Naive B cell (primary cell): ENCODE data around the gene MPP1. TPM values are rescaled to one million over a fixed set of nuclear protein-coding genes. Genes with fewer than 3 reads are reported as not detected.

Experiments used
- ATAC-seq, 2 donors: fragments of 150-1000 bp; cut with Tn5 transposase; 2 replicates each; pipeline ENCODE4 v1.10.0; 2021; ENCODE audit warnings: low read depth in 2 of 2, mild to moderate bottlenecking in 2 of 2, moderate library complexity in 2 of 2
- DNase-seq: peaks from one replicate; pipeline ENCODE4 v3.0.0; 2022
- H3K27ac Mint-ChIP-seq, 6 donors: one replicate each; pipeline ENCODE4 v1.8.0; 2020 to 2022; ENCODE audit warnings: mild to moderate bottlenecking in 6 of 6, mixed read lengths in 6 of 6, moderate library complexity in 5 of 6, inconsistent platforms in 2 of 6
- H3K27me3 Mint-ChIP-seq, 3 donors: one replicate each; pipeline ENCODE4 v1.8.0; 2021 to 2022; ENCODE audit warnings: mixed read lengths in 3 of 3, mild to moderate bottlenecking in 1 of 3
- H3K36me3 Mint-ChIP-seq, 2 donors: one replicate each; pipeline ENCODE4 v1.8.0; 2020 to 2022; ENCODE audit warnings: mixed read lengths in 2 of 2, inconsistent platforms in 1 of 2, mild to moderate bottlenecking in 1 of 2
- H3K4me1 Mint-ChIP-seq, 3 donors: one replicate each; pipeline ENCODE4 v1.8.0; 2020 to 2022; ENCODE audit warnings: mixed read lengths in 3 of 3, inconsistent platforms in 1 of 3, mild to moderate bottlenecking in 1 of 3, moderate library complexity in 1 of 3
- H3K4me3 Mint-ChIP-seq, 8 donors: one replicate each; pipeline ENCODE4 v1.8.0; 2020 to 2022; ENCODE audit warnings: mild to moderate bottlenecking in 8 of 8, mixed read lengths in 8 of 8, moderate library complexity in 8 of 8, inconsistent platforms in 2 of 8
- H3K9me3 Mint-ChIP-seq, 7 donors: one replicate each; pipeline ENCODE4 v1.8.0; 2020 to 2022; ENCODE audit warnings: mixed read lengths in 7 of 7, mild to moderate bottlenecking in 5 of 7, inconsistent platforms in 2 of 7, moderate library complexity in 1 of 7
- polyA plus RNA-seq, 6 donors: library from polyadenylated mRNA; unstranded; fragments of 300-500 nt; fragmentation: Illumina TruSeq; gene quantifications; one replicate each; pipeline ENCODE4 v1.2.3, GENCODE V29; 2021; ENCODE audit warnings: low read depth in 6 of 6

The MPP1 gene
- polyA plus RNA-seq, 6 donors from 2014 or later, result 4.6 to 15.6 (median 11.2) TPM

- Mint-ChIP-seq H3K27me3 (no peaks in the 10 kb centered on the region), H3K27ac (no peak overlapping the region)
- no peak for ATAC-seq
Measured at GRCh38 chrX:154779261-154779660, 26.0 kb downstream of the MPP1 start.

GRCh38 chrX:154776753-154777152 lies 28.5 kb downstream of the MPP1 start:
- Mint-ChIP-seq H3K27me3 (no peaks in the 10 kb centered on the region), H3K9me3 (peaks cover 0 to 2% (median 0%) of the 10 kb centered on the region in 7 donors)
- ATAC-seq, result no peak

More at GRCh38 chrX:154779261-154779660, 26.0 kb downstream of the MPP1 start:
- no peak for DNase-seq
- Mint-ChIP-seq H3K4me3 (no peak overlapping the region), H3K36me3 (peaks cover 7 to 20% of the 10 kb centered on the region in 2 donors), H3K9me3 (no peaks in the 10 kb centered on the region), H3K4me1 (peaks cover 0 to 10% (median 8%) of the 10 kb centered on the region in 3 donors)

GRCh38 chrX:154775419-154776349 lies 29.6 kb downstream of the MPP1 start:
- DNase-seq, result no peak
- Mint-ChIP-seq H3K27me3 (no peaks in the 10 kb centered on the region), H3K36me3 (peaks cover 7 to 33% of the 10 kb centered on the region in 2 donors), H3K27ac (no peak overlapping the region), H3K4me1 (no peaks in the 10 kb centered on the region), H3K9me3 (peaks cover 0 to 2% (median 0%) of the 10 kb centered on the region in 7 donors), H3K4me3 (no peak overlapping the region)
- no peak for ATAC-seq

More at GRCh38 chrX:154776753-154777152, 28.5 kb downstream of the MPP1 start:
- no peak overlapping the region for H3K4me3 Mint-ChIP-seq
- H3K36me3 Mint-ChIP-seq, result peaks cover 7 to 27% of the 10 kb centered on the region in 2 donors
- no peaks in the 10 kb centered on the region for H3K4me1 Mint-ChIP-seq
- H3K27ac Mint-ChIP-seq, result peak overlapping the region in 1 of 6 donors; percentile 88
- DNase-seq, result no peak

DNA sequence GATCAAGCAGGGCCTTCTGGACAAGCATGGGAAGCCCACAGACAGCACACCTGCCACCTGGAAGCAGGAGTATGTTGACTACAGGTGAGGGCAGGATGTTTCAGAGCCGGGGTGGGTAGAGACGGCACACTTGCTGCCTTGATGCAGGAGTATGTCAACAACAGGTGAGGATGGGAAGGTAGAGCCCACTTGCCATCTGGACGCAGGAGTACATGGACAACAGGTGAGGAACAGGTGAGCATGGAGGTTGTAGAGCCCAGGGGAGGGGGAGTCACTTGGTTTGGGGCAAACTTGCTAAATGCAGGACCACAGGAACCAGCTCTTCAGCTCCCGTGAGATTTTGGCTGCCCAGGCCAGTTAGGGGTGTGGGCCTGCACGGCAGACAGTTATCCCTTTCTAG lies 30.7 kb downstream of the MPP1 start:
- H3K4me3 Mint-ChIP-seq, result no peak overlapping the region
- no peak for ATAC-seq
- H3K27ac Mint-ChIP-seq, result peak overlapping the region in 1 of 6 donors; percentile 68
- no peak for DNase-seq
- H3K4me1 Mint-ChIP-seq, result no peaks in the 10 kb centered on the region
- H3K9me3 Mint-ChIP-seq, result peaks cover 0 to 3% (median 0%) of the 10 kb centered on the region in 7 donors
- H3K27me3 Mint-ChIP-seq, result no peaks in the 10 kb centered on the region
- H3K36me3 Mint-ChIP-seq, result peaks cover 7 to 33% of the 10 kb centered on the region in 2 donors

- peaks cover 0 to 14% (median 4%) of the 10 kb centered on the region in 3 donors for H3K4me1 Mint-ChIP-seq
- no peaks in the 10 kb centered on the region for H3K9me3 Mint-ChIP-seq
- ATAC-seq (peak; percentile 84), DNase-seq (peak; percentile 94)
- peak within 1 kb of the TSS; percentile 79 to 93 (median 89) for H3K27ac Mint-ChIP-seq
- H3K36me3 Mint-ChIP-seq, result peaks cover 0 to under 1% of the 10 kb centered on the region in 2 donors
- H3K27me3 Mint-ChIP-seq, result no peaks in the 10 kb centered on the region
- peak within 1 kb of the TSS; percentile 81 to 95 (median 91) for H3K4me3 Mint-ChIP-seq
Measured at GRCh38 chrX:154762537-154763296, 42.6 kb downstream of the MPP1 start, which contains the start of gene DKC1. TSS of gene DKC1 (plus strand) at chrX:154762864. CDS start at chrX:154762966, 102 bp downstream.

- peak overlapping the region; percentile 79 to 93 (median 87) for H3K27ac Mint-ChIP-seq
- H3K4me1 Mint-ChIP-seq, result peaks cover 0 to 14% (median 4%) of the 10 kb centered on the region in 3 donors
- no peaks in the 10 kb centered on the region for H3K36me3 Mint-ChIP-seq
- ATAC-seq (no peak), DNase-seq (no peak)
- no peaks in the 10 kb centered on the region for H3K9me3 Mint-ChIP-seq
- peak overlapping the region; percentile 81 to 95 (median 91) for H3K4me3 Mint-ChIP-seq
- H3K27me3 Mint-ChIP-seq, result no peaks in the 10 kb centered on the region
Measured at GRCh38 chrX:154761977-154762536, 43.2 kb downstream of the MPP1 start.

GRCh38 chrX:154758696-154759095 lies 46.6 kb downstream of the MPP1 start:
- peaks cover 0 to 12% (median 4%) of the 10 kb centered on the region in 3 donors for H3K4me1 Mint-ChIP-seq
- H3K4me3 Mint-ChIP-seq, result peak overlapping the region in 1 of 8 donors; percentile 19

DNA sequence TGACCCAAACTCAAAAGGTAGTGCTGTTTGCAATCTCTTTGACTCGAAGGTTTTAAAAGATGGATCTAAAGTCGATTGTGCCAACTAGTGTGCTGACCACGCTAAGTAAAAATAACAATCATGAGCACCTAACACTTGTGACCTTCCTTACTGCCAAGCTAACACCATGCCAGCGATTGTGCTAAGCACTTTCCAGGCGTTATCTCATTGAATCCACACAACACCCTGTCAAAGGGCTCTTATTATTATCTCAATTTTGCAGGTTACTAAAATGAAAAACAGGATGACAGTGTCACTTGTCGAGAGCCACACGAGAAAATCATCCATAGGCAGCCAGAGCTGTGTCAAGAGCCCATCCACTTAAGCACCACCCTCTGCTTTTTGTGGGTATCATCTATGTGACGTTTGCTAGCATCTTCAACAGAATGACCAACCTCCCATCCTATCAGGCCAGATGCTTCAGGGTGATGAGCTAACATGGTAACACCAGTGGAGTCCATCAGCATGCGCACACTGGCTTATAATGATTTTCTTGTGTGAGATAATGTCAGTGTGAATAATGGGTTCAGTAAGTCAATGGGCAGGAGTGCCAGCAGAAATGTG lies 53.5 kb downstream of the MPP1 start:
- ATAC-seq, result no peak
- H3K9me3 Mint-ChIP-seq, result no peaks in the 10 kb centered on the region
- peak overlapping the region; percentile 0 to 98 (median 90) for H3K27ac Mint-ChIP-seq
- DNase-seq, result no peak
- H3K4me1 Mint-ChIP-seq, result peaks cover 10 to 20% (median 12%) of the 10 kb centered on the region in 3 donors
- no peaks in the 10 kb centered on the region for H3K27me3 Mint-ChIP-seq
- H3K4me3 Mint-ChIP-seq, result peak overlapping the region; percentile 83 to 95 (median 90)
- no peaks in the 10 kb centered on the region for H3K36me3 Mint-ChIP-seq

More at GRCh38 chrX:154758696-154759095, 46.6 kb downstream of the MPP1 start:
- no peak for DNase-seq
- H3K36me3 Mint-ChIP-seq, result no peaks in the 10 kb centered on the region
- H3K9me3 Mint-ChIP-seq, result no peaks in the 10 kb centered on the region
- no peak for ATAC-seq
- no peak overlapping the region for H3K27ac Mint-ChIP-seq
- no peaks in the 10 kb centered on the region for H3K27me3 Mint-ChIP-seq

DNA sequence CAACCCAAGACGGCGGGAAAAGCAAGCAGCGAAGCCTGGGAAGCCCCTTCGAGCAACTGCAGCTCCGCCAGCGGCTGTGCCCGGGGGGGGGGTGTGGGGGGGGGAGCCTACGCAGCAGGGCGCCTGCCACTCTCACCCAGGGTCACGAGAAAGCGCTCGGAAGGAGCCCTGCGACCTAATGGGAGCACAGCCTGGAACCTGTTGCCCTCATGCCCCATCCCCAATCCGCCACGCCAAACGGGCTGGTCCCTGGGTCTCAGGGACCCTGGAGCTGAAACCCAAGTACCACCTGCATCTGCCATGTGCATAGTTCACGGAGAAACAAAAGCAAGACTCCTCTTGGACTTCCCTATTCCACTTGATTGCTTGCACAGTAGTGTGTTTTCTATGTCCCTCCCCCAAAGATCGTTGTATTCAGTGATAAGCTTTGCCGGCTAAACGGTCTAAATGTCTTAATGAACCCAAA lies 54.0 kb downstream of the MPP1 start:
- H3K4me3 Mint-ChIP-seq, result peak overlapping the region; percentile 83 to 95 (median 90)
- H3K4me1 Mint-ChIP-seq, result peaks cover 10 to 20% (median 12%) of the 10 kb centered on the region in 3 donors
- H3K36me3 Mint-ChIP-seq, result no peaks in the 10 kb centered on the region
- peak; percentile 49 for DNase-seq
- peak overlapping the region; percentile 0 to 98 (median 92) for H3K27ac Mint-ChIP-seq
- H3K27me3 Mint-ChIP-seq, result no peaks in the 10 kb centered on the region
- peak; percentile 59 to 62 for ATAC-seq
- H3K9me3 Mint-ChIP-seq, result no peaks in the 10 kb centered on the region

DNA sequence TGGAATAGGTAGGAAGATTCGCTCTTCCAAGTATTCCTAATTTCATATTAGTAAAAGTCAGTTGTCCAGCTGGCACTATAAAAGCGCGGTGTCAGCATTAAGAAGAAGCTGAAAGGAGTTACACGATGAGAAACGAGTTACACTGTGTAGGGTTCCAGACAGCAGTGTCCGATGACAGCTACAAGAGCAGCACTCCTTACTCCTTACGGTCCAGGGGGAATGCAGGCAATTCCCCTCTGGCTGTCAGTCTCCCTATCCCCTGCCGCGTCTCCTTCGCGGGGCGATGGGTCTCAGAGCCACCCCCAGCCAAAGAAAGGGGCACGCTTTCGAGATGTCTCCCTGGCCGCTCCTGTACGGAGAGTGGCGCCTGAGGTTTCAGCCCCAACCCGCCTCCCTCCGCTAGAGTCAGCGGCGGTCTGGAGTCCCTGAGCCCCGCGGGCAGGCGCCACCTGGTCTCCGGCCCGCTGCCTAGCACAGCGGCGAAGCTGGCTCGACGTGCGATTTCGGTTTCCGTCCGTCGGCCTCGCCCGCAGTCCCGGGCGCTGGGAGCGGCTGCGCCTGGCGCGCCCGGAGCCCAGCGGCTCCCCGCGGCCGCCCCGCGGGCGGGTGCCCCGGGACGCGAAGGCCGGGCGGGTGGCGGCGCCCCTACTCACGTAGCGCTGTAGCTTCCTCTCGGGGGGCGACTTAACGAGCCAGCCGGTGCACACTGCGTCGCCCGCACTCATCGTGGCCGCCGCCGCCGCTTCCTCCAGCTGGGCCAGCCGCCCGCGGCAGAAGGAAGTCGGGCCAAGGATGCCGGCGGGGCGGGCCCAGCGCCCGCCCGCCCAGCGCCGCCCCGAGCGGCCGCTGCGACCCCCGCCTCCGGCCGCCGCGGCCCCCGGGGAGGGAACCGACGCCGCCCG lies 54.7 kb downstream of the MPP1 start, which contains the start of gene GAB3:
Gene GAB3, minus strand, starts transcription at position 777 of the 902 bp plus-strand sequence. Its CDS starts 52 bp downstream, at position 725.
- Mint-ChIP-seq H3K27ac (peak within 1 kb of the TSS; percentile 14 to 98 (median 92)), H3K4me3 (peak within 1 kb of the TSS; percentile 83 to 95 (median 90)), H3K9me3 (peaks cover 0 to under 1% (median 0%) of the 10 kb centered on the region in 7 donors), H3K36me3 (no peaks in the 10 kb centered on the region), H3K4me1 (peaks cover 10 to 20% (median 12%) of the 10 kb centered on the region in 3 donors), H3K27me3 (no peaks in the 10 kb centered on the region)
- DNase-seq, result peak; percentile 65
- peak; percentile 68 to 72 for ATAC-seq

- Mint-ChIP-seq H3K27me3 (no peaks in the 10 kb centered on the region), H3K4me1 (peaks cover 10 to 20% (median 12%) of the 10 kb centered on the region in 3 donors), H3K36me3 (no peaks in the 10 kb centered on the region), H3K9me3 (peaks cover 0 to 5% (median 0%) of the 10 kb centered on the region in 7 donors), H3K27ac (peak overlapping the region in 3 of 6 donors; percentile 36 to 63 (median 49)), H3K4me3 (peak overlapping the region; percentile 77 to 87 (median 83))
- ATAC-seq, result no peak
- DNase-seq, result no peak
Measured at GRCh38 chrX:154749856-154750255, 55.4 kb downstream of the MPP1 start.
